GM18873 (cell line): ENCODE data around the gene NAALADL2.
"Not testable (repeated sequence)": the region's sequence is repeated elsewhere in the genome, so short reads cannot be mapped to it uniquely, and the experiment has no call there.

Experiments
- ATAC-seq: cut with Tn5 transposase; IDR thresholded peaks from one replicate; pipeline ENCODE4 v1.9.1; 2021; ENCODE audit warnings: mild to moderate bottlenecking, moderate library complexity, moderate number of reproducible peaks; ENCODE audit not compliant: unreplicated experiment, low FRiP score

NAALADL2 gene

GRCh38 chr3:175751089-175751488, 892.0 kb downstream of the NAALADL2 start:
- ATAC-seq, result no peak

GRCh38 chr3:175763948-175764347, 904.8 kb downstream of the NAALADL2 start:
- no peak for ATAC-seq

GRCh38 chr3:175764722-175765121, 905.6 kb downstream of the NAALADL2 start:
- no peak for ATAC-seq

- ATAC-seq, result no peak
Measured at GRCh38 chr3:175770426-175770825, 911.3 kb downstream of the NAALADL2 start.

- ATAC-seq, result no peak
Measured at GRCh38 chr3:175777495-175777894, 918.4 kb downstream of the NAALADL2 start.

- ATAC-seq, result no peak
Measured at GRCh38 chr3:175777965-175778364, 918.8 kb downstream of the NAALADL2 start.

GRCh38 chr3:175778994-175779393, 919.9 kb downstream of the NAALADL2 start:
- ATAC-seq, result no peak

GRCh38 chr3:175787109-175787508, 928.0 kb downstream of the NAALADL2 start:
- ATAC-seq, result not testable (repeated sequence)

- no peak for ATAC-seq
Measured at GRCh38 chr3:175792245-175792644, 933.1 kb downstream of the NAALADL2 start.

- no peak for ATAC-seq
Measured at GRCh38 chr3:175798326-175798725, 939.2 kb downstream of the NAALADL2 start.

- ATAC-seq, result no peak
Measured at GRCh38 chr3:175805825-175806224, 946.7 kb downstream of the NAALADL2 start.

GRCh38 chr3:175807175-175807574, 948.0 kb downstream of the NAALADL2 start:
- no peak for ATAC-seq

GRCh38 chr3:175818811-175819464, 959.8 kb downstream of the NAALADL2 start:
- no peak for ATAC-seq

GRCh38 chr3:175822766-175823491, 963.8 kb downstream of the NAALADL2 start:
- not testable (repeated sequence) for ATAC-seq

GRCh38 chr3:175825016-175825580, 966.0 kb downstream of the NAALADL2 start:
- not testable (repeated sequence) for ATAC-seq

GRCh38 chr3:175826759-175827158, 967.6 kb downstream of the NAALADL2 start:
- no peak for ATAC-seq

- not testable (repeated sequence) for ATAC-seq
Measured at GRCh38 chr3:175829809-175830208, 970.7 kb downstream of the NAALADL2 start.

GRCh38 chr3:175835763-175836162, 976.6 kb downstream of the NAALADL2 start:
- ATAC-seq, result not testable (repeated sequence)

GRCh38 chr3:175836617-175837016, 977.5 kb downstream of the NAALADL2 start:
- ATAC-seq, result no peak

- ATAC-seq, result no peak
Measured at GRCh38 chr3:175837962-175838361, 978.8 kb downstream of the NAALADL2 start.

- no peak for ATAC-seq
Measured at GRCh38 chr3:175839366-175840005, 980.4 kb downstream of the NAALADL2 start.
